IPS-20b (cell line): ENCODE results near the gene CAPN3.
"Not testable (repeated sequence)": the region's sequence is repeated elsewhere in the genome, so short reads cannot be mapped to it uniquely, and the experiment has no call there.

ENCODE experiments used
- H3K27ac ChIP-seq: one replicate; pipeline ENCODE4 v1.5.1; 2013; ENCODE audit warnings: low read length
- H3K27me3 ChIP-seq: 2 replicates; pipeline ENCODE4 v1.6.1; 2013; ENCODE audit warnings: mild to moderate bottlenecking, low read length, inconsistent platforms; ENCODE audit not compliant: insufficient read depth
- H3K36me3 ChIP-seq: 2 replicates; pipeline ENCODE4 v1.6.1; 2013; ENCODE audit warnings: low read depth, mild to moderate bottlenecking, inconsistent platforms, low read length, moderate library complexity; ENCODE audit not compliant: insufficient read depth
- H3K4me1 ChIP-seq: 2 replicates; pipeline ENCODE4 v1.6.1; 2013; ENCODE audit warnings: mild to moderate bottlenecking, control low read depth, inconsistent platforms, low read length, moderate library complexity; ENCODE audit not compliant: insufficient read depth
- H3K4me3 ChIP-seq: 2 replicates; pipeline ENCODE4 v1.5.1; 2013; ENCODE audit warnings: mild to moderate bottlenecking, low read length, inconsistent platforms
- H3K9ac ChIP-seq: 2 replicates; pipeline ENCODE4 v1.6.1; 2013; ENCODE audit warnings: low read depth, mild to moderate bottlenecking, inconsistent platforms, low read length, moderate library complexity
- H3K9me3 ChIP-seq: 2 replicates; pipeline ENCODE4 v1.6.1; 2013; ENCODE audit warnings: mild to moderate bottlenecking, low read depth, low read length, inconsistent platforms; ENCODE audit not compliant: insufficient read depth

The CAPN3 gene

GRCh38 chr15:42359249-42359648, at the start of gene CAPN3:
CAPN3 (plus strand) TSS chr15:42359501; CDS start chr15:42359806, 305 bp downstream.
- Histone ChIP-seq H3K36me3 (no peaks in the 10 kb centered on the region), H3K27ac (no peak within 1 kb of the TSS), H3K4me1 (peaks cover 14% of the 10 kb centered on the region; the same call in 1 of the 2 replicates), H3K4me3 (no peak within 1 kb of the TSS), H3K9me3 (no peaks in the 10 kb centered on the region), H3K9ac (no peak within 1 kb of the TSS), H3K27me3 (peaks cover 2% of the 10 kb centered on the region; the same call in 1 of the 2 replicates)

GRCh38 chr15:42313463-42313862, 45.8 kb upstream of the CAPN3 start:
- Histone ChIP-seq H3K36me3 (no peaks in the 10 kb centered on the region), H3K27me3 (no peaks in the 10 kb centered on the region), H3K9me3 (no peaks in the 10 kb centered on the region), H3K27ac (no peak overlapping the region), H3K4me3 (no peak overlapping the region), H3K9ac (no peak overlapping the region), H3K4me1 (0 out of 2 replicates have a peak, but pooled peaks cover 4% of the 10 kb centered on the region)

- no peak overlapping the region for H3K27ac ChIP-seq
- no peak overlapping the region for H3K9ac ChIP-seq
- no peaks in the 10 kb centered on the region for H3K27me3 ChIP-seq
- H3K9me3 ChIP-seq, result no peaks in the 10 kb centered on the region
- H3K4me3 ChIP-seq, result no peak overlapping the region
- H3K4me1 ChIP-seq, result 0 out of 2 replicates have a peak, but pooled peaks cover 4% of the 10 kb centered on the region
- H3K36me3 ChIP-seq, result no peaks in the 10 kb centered on the region
These were observed 44.5 kb upstream of the CAPN3 start for GRCh38 chr15:42314818-42315217.

- Histone ChIP-seq H3K36me3 (no peaks in the 10 kb centered on the region), H3K9me3 (no peaks in the 10 kb centered on the region), H3K27ac (no peak overlapping the region), H3K4me1 (0 out of 2 replicates have a peak, but pooled peaks cover 4% of the 10 kb centered on the region), H3K4me3 (no peak overlapping the region), H3K9ac (no peak overlapping the region), H3K27me3 (no peaks in the 10 kb centered on the region)
These were observed 43.8 kb upstream of the CAPN3 start for GRCh38 chr15:42315521-42315920.

GRCh38 chr15:42316282-42316805, 43.0 kb upstream of the CAPN3 start:
- H3K36me3 ChIP-seq, H3K9ac ChIP-seq, H3K4me1 ChIP-seq, H3K27ac ChIP-seq, H3K9me3 ChIP-seq, H3K4me3 ChIP-seq, H3K27me3 ChIP-seq: not testable (repeated sequence)

- Histone ChIP-seq H3K4me1 (0 out of 2 replicates have a peak, but pooled peaks cover 4% of the 10 kb centered on the region), H3K27me3 (no peaks in the 10 kb centered on the region), H3K9me3 (no peaks in the 10 kb centered on the region), H3K36me3 (no peaks in the 10 kb centered on the region), H3K27ac (no peak overlapping the region), H3K9ac (no peak overlapping the region), H3K4me3 (no peak overlapping the region)
These were observed 40.1 kb upstream of the CAPN3 start for GRCh38 chr15:42319206-42319605.

GRCh38 chr15:42324308-42324707, 35.0 kb upstream of the CAPN3 start:
- Histone ChIP-seq H3K4me1 (no peaks in the 10 kb centered on the region), H3K27me3 (no peaks in the 10 kb centered on the region), H3K36me3 (no peaks in the 10 kb centered on the region), H3K4me3 (no peak overlapping the region), H3K9me3 (no peaks in the 10 kb centered on the region), H3K27ac (no peak overlapping the region), H3K9ac (no peak overlapping the region)

- Histone ChIP-seq H3K27ac (no peak overlapping the region), H3K27me3 (no peaks in the 10 kb centered on the region), H3K9ac (no peak overlapping the region), H3K9me3 (no peaks in the 10 kb centered on the region), H3K4me3 (no peak overlapping the region), H3K36me3 (no peaks in the 10 kb centered on the region), H3K4me1 (no peaks in the 10 kb centered on the region)
These were observed 30.1 kb upstream of the CAPN3 start for GRCh38 chr15:42329161-42329560.

- Histone ChIP-seq H3K27ac (no peak overlapping the region), H3K4me3 (no peak overlapping the region), H3K27me3 (no peaks in the 10 kb centered on the region), H3K4me1 (no peaks in the 10 kb centered on the region), H3K9ac (no peak overlapping the region), H3K9me3 (peaks cover 3% of the 10 kb centered on the region; the same call in 1 of the 2 replicates), H3K36me3 (no peaks in the 10 kb centered on the region)
These were observed 29.3 kb upstream of the CAPN3 start for GRCh38 chr15:42329992-42330391.

GRCh38 chr15:42331235-42331634, 28.1 kb upstream of the CAPN3 start:
- Histone ChIP-seq H3K4me3 (no peak overlapping the region), H3K9ac (no peak overlapping the region), H3K4me1 (no peaks in the 10 kb centered on the region), H3K27me3 (no peaks in the 10 kb centered on the region), H3K27ac (no peak overlapping the region), H3K9me3 (peaks cover 7% of the 10 kb centered on the region; the same call in 1 of the 2 replicates), H3K36me3 (no peaks in the 10 kb centered on the region)

GRCh38 chr15:42332331-42332730, 27.0 kb upstream of the CAPN3 start:
- H3K27ac ChIP-seq, result no peak overlapping the region
- H3K4me3 ChIP-seq, result no peak overlapping the region
- H3K9ac ChIP-seq, result no peak overlapping the region
- H3K36me3 ChIP-seq, result no peaks in the 10 kb centered on the region
- peaks cover 11% of the 10 kb centered on the region; the same call in 1 of the 2 replicates for H3K9me3 ChIP-seq
- no peaks in the 10 kb centered on the region for H3K27me3 ChIP-seq
- no peaks in the 10 kb centered on the region for H3K4me1 ChIP-seq

GRCh38 chr15:42335074-42335473, 24.2 kb upstream of the CAPN3 start:
- no peaks in the 10 kb centered on the region for H3K4me1 ChIP-seq
- no peak overlapping the region for H3K4me3 ChIP-seq
- no peak overlapping the region for H3K9ac ChIP-seq
- H3K27ac ChIP-seq, result no peak overlapping the region
- no peaks in the 10 kb centered on the region for H3K36me3 ChIP-seq
- H3K27me3 ChIP-seq, result no peaks in the 10 kb centered on the region
- peaks cover 11% of the 10 kb centered on the region; the same call in 1 of the 2 replicates for H3K9me3 ChIP-seq
